Stimulated activated CD4-positive, alpha-beta T cell treated with anti-CD3 and anti-CD28 coated beads, Interleukin-2, amount 100 ng/mL, for 48 hours (primary cell): ENCODE data around the gene PPFIA1.
"Not testable (repeated sequence)": the region's sequence is repeated elsewhere in the genome, so short reads cannot be mapped to it uniquely, and the experiment has no call there.

Experiments
- DNase-seq, 2 donors: peaks; one replicate each; pipeline ENCODE4 v3.0.0-alpha.2; 2020

Gene PPFIA1

GRCh38 chr11:70364745-70365543 lies 94.5 kb downstream of the PPFIA1 start:
- DNase-seq, result peak; percentile 57 to 61

GRCh38 chr11:70365544-70365927 lies 95.0 kb downstream of the PPFIA1 start:
- DNase-seq, result no peak

- no peak for DNase-seq
Measured at GRCh38 chr11:70367071-70367470, 96.6 kb downstream of the PPFIA1 start.

GRCh38 chr11:70368961-70369360 lies 98.5 kb downstream of the PPFIA1 start:
- DNase-seq, result no peak

GRCh38 chr11:70371241-70371640 lies 100.8 kb downstream of the PPFIA1 start:
- no peak for DNase-seq

- DNase-seq, result no peak
Measured at GRCh38 chr11:70372076-70372475, 101.6 kb downstream of the PPFIA1 start.

- no peak for DNase-seq
Measured at GRCh38 chr11:70376621-70377020, 106.1 kb downstream of the PPFIA1 start.

GRCh38 chr11:70377645-70378044 lies 107.2 kb downstream of the PPFIA1 start:
- no peak for DNase-seq

GRCh38 chr11:70378506-70379134 lies 108.1 kb downstream of the PPFIA1 start:
- DNase-seq, result no peak

- DNase-seq, result no peak
Measured at GRCh38 chr11:70381350-70381749, 110.9 kb downstream of the PPFIA1 start.

- DNase-seq, result no peak
Measured at GRCh38 chr11:70381872-70382861, 111.7 kb downstream of the PPFIA1 start.

- no peak for DNase-seq
Measured at GRCh38 chr11:70383664-70384565, 113.4 kb downstream of the PPFIA1 start.

- no peak for DNase-seq
Measured at GRCh38 chr11:70384566-70385152, 114.2 kb downstream of the PPFIA1 start.

- no peak for DNase-seq
Measured at GRCh38 chr11:70387564-70387963, 117.1 kb downstream of the PPFIA1 start.

GRCh38 chr11:70389201-70389600 lies 118.7 kb downstream of the PPFIA1 start:
- DNase-seq, result no peak

GRCh38 chr11:70390882-70391281 lies 120.4 kb downstream of the PPFIA1 start:
- not testable (repeated sequence) for DNase-seq

GRCh38 chr11:70394211-70394950 lies 123.9 kb downstream of the PPFIA1 start:
- DNase-seq, result no peak

- DNase-seq, result no peak
Measured at GRCh38 chr11:70397336-70397982, 127.0 kb downstream of the PPFIA1 start.

- peak; percentile 69 to 70 for DNase-seq
Measured at GRCh38 chr11:70397983-70398833, 127.7 kb downstream of the PPFIA1 start, which contains the start of gene CTTN. TSS of gene CTTN (plus strand) at chr11:70398529. CDS start at chr11:70407298, 8,769 bp downstream.
